ENCODE measurements around the gene ZMYND12.
"Not testable (repeated sequence)": the region's sequence is repeated elsewhere in the genome, so short reads cannot be mapped to it uniquely, and the experiment has no call there.

ZMYND12 gene

GRCh38 chr1:42456010-42456753 is at the start of gene ZMYND12, which contains the start of gene PPCS:
TSS of gene ZMYND12 (minus strand) at chr1:42456022. CDS start at chr1:42455997, 25 bp downstream.
TSS of gene PPCS (plus strand) at chr1:42456543. CDS start at chr1:42456566, 23 bp downstream.
- H3K36me3 Mint-ChIP-seq (ENCODE audit: low read depth): peaks cover 37% of the 10 kb centered on the region
- peak within 1 kb of the TSS; percentile 96 for H3K4me3 Mint-ChIP-seq
- H3K27ac Mint-ChIP-seq: peak within 1 kb of the TSS; percentile 99
- no peaks in the 10 kb centered on the region for H3K9me3 Mint-ChIP-seq
- peaks cover 49% of the 10 kb centered on the region for H3K4me1 Mint-ChIP-seq (ENCODE audit: low read depth)
- no peaks in the 10 kb centered on the region for H3K27me3 Mint-ChIP-seq

GRCh38 chr1:42504535-42505128 is 48.8 kb upstream of the ZMYND12 start:
- Mint-ChIP-seq H3K4me3 (no peak overlapping the region), H3K9me3 (peaks cover 16% of the 10 kb centered on the region), H3K36me3 (ENCODE audit: low read depth) (peaks cover 51% of the 10 kb centered on the region), H3K27me3 (no peaks in the 10 kb centered on the region), H3K4me1 (ENCODE audit: low read depth) (no peaks in the 10 kb centered on the region), H3K27ac (no peak overlapping the region)

- Mint-ChIP-seq H3K36me3 (ENCODE audit: low read depth) (peaks cover 37% of the 10 kb centered on the region), H3K9me3 (peaks cover 16% of the 10 kb centered on the region)
- not testable (repeated sequence) for H3K27me3 Mint-ChIP-seq; H3K4me3 Mint-ChIP-seq; H3K4me1 Mint-ChIP-seq (ENCODE audit: low read depth); H3K27ac Mint-ChIP-seq
Observed at GRCh38 chr1:42502031-42502430, 46.2 kb upstream of the ZMYND12 start.

GRCh38 chr1:42490237-42490636 is 34.4 kb upstream of the ZMYND12 start:
- no peaks in the 10 kb centered on the region for H3K27me3 Mint-ChIP-seq
- no peaks in the 10 kb centered on the region for H3K4me1 Mint-ChIP-seq (ENCODE audit: low read depth)
- peaks cover 17% of the 10 kb centered on the region for H3K36me3 Mint-ChIP-seq (ENCODE audit: low read depth)
- H3K4me3 Mint-ChIP-seq: no peak overlapping the region
- peaks cover 9% of the 10 kb centered on the region for H3K9me3 Mint-ChIP-seq
- no peak overlapping the region for H3K27ac Mint-ChIP-seq

- Mint-ChIP-seq H3K4me1 (ENCODE audit: low read depth) (no peaks in the 10 kb centered on the region), H3K27me3 (no peaks in the 10 kb centered on the region), H3K27ac (no peak overlapping the region), H3K36me3 (ENCODE audit: low read depth) (peaks cover 8% of the 10 kb centered on the region), H3K9me3 (no peaks in the 10 kb centered on the region), H3K4me3 (no peak overlapping the region)
Observed at GRCh38 chr1:42484382-42484781, 28.6 kb upstream of the ZMYND12 start.

- Mint-ChIP-seq H3K27me3 (no peaks in the 10 kb centered on the region), H3K9me3 (no peaks in the 10 kb centered on the region), H3K27ac (no peak overlapping the region), H3K4me1 (ENCODE audit: low read depth) (no peaks in the 10 kb centered on the region), H3K4me3 (no peak overlapping the region), H3K36me3 (ENCODE audit: low read depth) (peaks cover 8% of the 10 kb centered on the region)
Observed at GRCh38 chr1:42482635-42483153, 26.9 kb upstream of the ZMYND12 start.

GRCh38 chr1:42480921-42481320 is 25.1 kb upstream of the ZMYND12 start:
- H3K27me3 Mint-ChIP-seq: no peaks in the 10 kb centered on the region
- H3K4me1 Mint-ChIP-seq (ENCODE audit: low read depth): no peaks in the 10 kb centered on the region
- no peak overlapping the region for H3K4me3 Mint-ChIP-seq
- H3K9me3 Mint-ChIP-seq: no peaks in the 10 kb centered on the region
- no peak overlapping the region for H3K27ac Mint-ChIP-seq
- H3K36me3 Mint-ChIP-seq (ENCODE audit: low read depth): peaks cover 8% of the 10 kb centered on the region

- Mint-ChIP-seq H3K4me1 (ENCODE audit: low read depth) (peaks cover 7% of the 10 kb centered on the region), H3K36me3 (ENCODE audit: low read depth) (peaks cover 4% of the 10 kb centered on the region), H3K9me3 (no peaks in the 10 kb centered on the region), H3K27me3 (no peaks in the 10 kb centered on the region), H3K4me3 (no peak overlapping the region), H3K27ac (no peak overlapping the region)
Observed at GRCh38 chr1:42479621-42480020, 23.8 kb upstream of the ZMYND12 start.

- H3K4me1 Mint-ChIP-seq (ENCODE audit: low read depth): peaks cover 8% of the 10 kb centered on the region
Observed at GRCh38 chr1:42477775-42478174, 22.0 kb upstream of the ZMYND12 start.

GRCh38 chr1:42477354-42477753 is 21.5 kb upstream of the ZMYND12 start:
- H3K27ac Mint-ChIP-seq; H3K36me3 Mint-ChIP-seq (ENCODE audit: low read depth); H3K4me3 Mint-ChIP-seq; H3K9me3 Mint-ChIP-seq; H3K27me3 Mint-ChIP-seq; H3K4me1 Mint-ChIP-seq (ENCODE audit: low read depth): not testable (repeated sequence)

More at GRCh38 chr1:42477775-42478174, 22.0 kb upstream of the ZMYND12 start:
- Mint-ChIP-seq H3K27ac (no peak overlapping the region), H3K27me3 (no peaks in the 10 kb centered on the region), H3K36me3 (ENCODE audit: low read depth) (no peaks in the 10 kb centered on the region), H3K4me3 (no peak overlapping the region), H3K9me3 (no peaks in the 10 kb centered on the region)

- no peak overlapping the region for H3K27ac Mint-ChIP-seq
- H3K36me3 Mint-ChIP-seq (ENCODE audit: low read depth): no peaks in the 10 kb centered on the region
- H3K4me1 Mint-ChIP-seq (ENCODE audit: low read depth): peaks cover 8% of the 10 kb centered on the region
- H3K9me3 Mint-ChIP-seq: no peaks in the 10 kb centered on the region
- no peaks in the 10 kb centered on the region for H3K27me3 Mint-ChIP-seq
- H3K4me3 Mint-ChIP-seq: no peak overlapping the region
Observed at GRCh38 chr1:42476605-42477004, 20.8 kb upstream of the ZMYND12 start.

GRCh38 chr1:42469727-42470126 is 13.9 kb upstream of the ZMYND12 start:
- H3K4me1 Mint-ChIP-seq (ENCODE audit: low read depth): peaks cover 2% of the 10 kb centered on the region
- no peaks in the 10 kb centered on the region for H3K27me3 Mint-ChIP-seq
- no peak overlapping the region for H3K4me3 Mint-ChIP-seq
- peaks cover 6% of the 10 kb centered on the region for H3K36me3 Mint-ChIP-seq (ENCODE audit: low read depth)
- no peak overlapping the region for H3K27ac Mint-ChIP-seq
- no peaks in the 10 kb centered on the region for H3K9me3 Mint-ChIP-seq

GRCh38 chr1:42466030-42466429 is 10.2 kb upstream of the ZMYND12 start:
- Mint-ChIP-seq H3K9me3 (no peaks in the 10 kb centered on the region), H3K27ac (no peak overlapping the region), H3K4me1 (ENCODE audit: low read depth) (peaks cover 25% of the 10 kb centered on the region), H3K4me3 (no peak overlapping the region), H3K36me3 (ENCODE audit: low read depth) (peaks cover 7% of the 10 kb centered on the region), H3K27me3 (no peaks in the 10 kb centered on the region)

GRCh38 chr1:42463921-42464320 is 8.1 kb upstream of the ZMYND12 start:
- Mint-ChIP-seq H3K36me3 (ENCODE audit: low read depth) (peaks cover 20% of the 10 kb centered on the region), H3K27me3 (no peaks in the 10 kb centered on the region), H3K27ac (peak overlapping the region; percentile 69), H3K4me1 (ENCODE audit: low read depth) (peaks cover 40% of the 10 kb centered on the region), H3K4me3 (peak overlapping the region; percentile 84), H3K9me3 (no peaks in the 10 kb centered on the region)
